Measurements from ENCODE around the gene LRRC4. TPM values are rescaled to one million over a fixed set of nuclear protein-coding genes. Genes with fewer than 3 reads are reported as not detected.
A peak's percentile ranks its signal among the peaks of the same experiment; 100 is the strongest.

The LRRC4 gene
- total RNA-seq, 1 donor from 2014 or later = 19.8 TPM

DNA sequence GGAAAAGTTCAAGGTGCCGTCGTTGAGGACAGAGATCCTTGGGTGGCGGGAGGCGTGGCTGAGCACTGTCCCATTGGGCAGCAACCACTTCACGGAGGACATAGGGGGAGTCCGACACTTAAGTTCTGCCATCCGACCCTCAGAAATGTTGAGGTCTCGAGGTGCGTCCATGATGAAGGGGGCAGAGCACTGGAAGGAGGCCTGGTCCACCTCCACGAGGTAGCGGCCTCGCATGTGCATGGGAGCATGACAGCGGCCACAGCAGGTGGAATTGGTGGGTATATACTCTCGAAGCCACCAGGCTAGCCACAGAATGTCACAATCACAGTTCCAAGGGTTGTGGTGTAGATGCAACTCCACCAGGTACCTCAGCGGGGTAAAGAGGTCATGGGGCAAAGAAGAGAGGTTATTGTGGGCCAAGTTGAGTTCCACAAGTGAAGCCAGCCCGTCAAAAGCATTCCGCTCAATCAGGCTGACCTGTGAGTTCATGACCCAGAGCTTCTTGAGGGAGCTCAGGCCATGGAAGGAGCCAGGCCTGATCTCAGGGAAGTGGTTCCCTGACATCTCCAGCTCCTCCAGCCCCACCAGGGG lies 1.7 kb downstream of the LRRC4 start:
- peaks cover 11% of the 10 kb centered on the region for H3K27me3 Mint-ChIP-seq (ENCODE audit: insufficient read depth, low read depth)
- H3K4me3 Mint-ChIP-seq = peak overlapping the region; percentile 92
- Histone ChIP-seq H3K36me3 (peaks cover 3% of the 10 kb centered on the region), H3K9me3 (ENCODE audit: low read depth) (no peaks in the 10 kb centered on the region), H3F3A (ENCODE audit: low read depth) (peaks cover 33% of the 10 kb centered on the region), H3K27ac (no peak overlapping the region), H3K4me3 (peak overlapping the region; percentile 86), H4K20me1 (ENCODE audit: low read depth) (peaks cover 73% of the 10 kb centered on the region), H3K79me2 (ENCODE audit: low read depth) (peaks cover 63% of the 10 kb centered on the region), H3K4me2 (peak overlapping the region; percentile 85), H3K27me3 (peaks cover 17% of the 10 kb centered on the region), H3K4me1 (peaks cover 57% of the 10 kb centered on the region), H3K9ac (no peak overlapping the region), H2AFZ (replicated peaks) (no peak overlapping the region)
- H3K36me3 Mint-ChIP-seq = peaks cover 14% of the 10 kb centered on the region
- no peak for DNase-seq (ENCODE audit: low spot score)
- H3K9me3 Mint-ChIP-seq = peaks cover 3% of the 10 kb centered on the region
- TF ChIP-seq EZH2phosphoT487 (IDR thresholded peaks at IDR 0.05) (no peak), EZH2 (IDR thresholded peaks at IDR 0.05) (no peak)
- TF ChIP-seq, protein P1, sequence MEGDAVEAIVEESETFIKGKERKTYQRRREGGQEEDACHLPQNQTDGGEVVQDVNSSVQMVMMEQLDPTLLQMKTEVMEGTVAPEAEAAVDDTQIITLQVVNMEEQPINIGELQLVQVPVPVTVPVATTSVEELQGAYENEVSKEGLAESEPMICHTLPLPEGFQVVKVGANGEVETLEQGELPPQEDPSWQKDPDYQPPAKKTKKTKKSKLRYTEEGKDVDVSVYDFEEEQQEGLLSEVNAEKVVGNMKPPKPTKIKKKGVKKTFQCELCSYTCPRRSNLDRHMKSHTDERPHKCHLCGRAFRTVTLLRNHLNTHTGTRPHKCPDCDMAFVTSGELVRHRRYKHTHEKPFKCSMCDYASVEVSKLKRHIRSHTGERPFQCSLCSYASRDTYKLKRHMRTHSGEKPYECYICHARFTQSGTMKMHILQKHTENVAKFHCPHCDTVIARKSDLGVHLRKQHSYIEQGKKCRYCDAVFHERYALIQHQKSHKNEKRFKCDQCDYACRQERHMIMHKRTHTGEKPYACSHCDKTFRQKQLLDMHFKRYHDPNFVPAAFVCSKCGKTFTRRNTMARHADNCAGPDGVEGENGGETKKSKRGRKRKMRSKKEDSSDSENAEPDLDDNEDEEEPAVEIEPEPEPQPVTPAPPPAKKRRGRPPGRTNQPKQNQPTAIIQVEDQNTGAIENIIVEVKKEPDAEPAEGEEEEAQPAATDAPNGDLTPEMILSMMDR (IDR thresholded peaks at IDR 0.05) = no peak
- no peak overlapping the region for H3K27ac Mint-ChIP-seq
- H3K4me1 Mint-ChIP-seq = peaks cover 65% of the 10 kb centered on the region

DNA sequence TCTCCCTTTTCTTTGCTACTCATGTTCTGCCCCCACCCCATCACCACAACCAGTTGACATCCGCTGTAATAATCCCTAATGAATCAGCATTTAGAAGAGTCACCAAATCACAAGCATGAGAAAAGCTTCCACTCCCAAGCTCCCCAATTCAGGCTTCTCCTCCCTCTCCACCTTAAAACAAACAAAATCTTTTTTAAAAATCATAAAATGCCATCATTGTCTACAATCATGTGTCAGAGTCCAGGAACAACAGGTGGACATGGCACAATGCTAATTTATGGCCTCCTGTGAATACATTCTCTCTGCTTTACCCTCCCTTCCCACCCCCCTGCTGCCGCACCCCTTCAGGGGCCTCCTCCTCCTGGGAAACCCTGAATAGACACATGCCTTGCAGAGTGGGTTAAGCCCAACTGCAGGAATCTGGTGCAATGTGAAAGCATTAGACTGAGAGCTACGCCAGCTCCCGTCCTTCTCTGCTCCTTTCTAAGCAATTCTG lies 3.7 kb downstream of the LRRC4 start:
- Histone ChIP-seq H3K36me3 (peaks cover 3% of the 10 kb centered on the region), H3F3A (ENCODE audit: low read depth) (peaks cover 36% of the 10 kb centered on the region), H3K4me1 (peaks cover 67% of the 10 kb centered on the region), H2AFZ (replicated peaks) (no peak overlapping the region), H3K4me2 (peak overlapping the region; percentile 73), H3K27me3 (peaks cover 2% of the 10 kb centered on the region), H3K4me3 (peak overlapping the region; percentile 48), H4K20me1 (ENCODE audit: low read depth) (peaks cover 78% of the 10 kb centered on the region), H3K27ac (peak overlapping the region; percentile 58), H3K79me2 (ENCODE audit: low read depth) (peaks cover 81% of the 10 kb centered on the region), H3K9me3 (ENCODE audit: low read depth) (no peaks in the 10 kb centered on the region), H3K9ac (no peak overlapping the region)
- Mint-ChIP-seq H3K9me3 (peaks cover 3% of the 10 kb centered on the region), H3K36me3 (peaks cover 12% of the 10 kb centered on the region), H3K27me3 (ENCODE audit: insufficient read depth, low read depth) (peaks cover 11% of the 10 kb centered on the region), H3K27ac (peak overlapping the region; percentile 76), H3K4me1 (peaks cover 71% of the 10 kb centered on the region), H3K4me3 (peak overlapping the region; percentile 92)
- peak; percentile 82 for DNase-seq (ENCODE audit: low spot score)
- no peak for TF ChIP-seq EZH2 (IDR thresholded peaks at IDR 0.05)
- no peak for TF ChIP-seq EZH2phosphoT487 (IDR thresholded peaks at IDR 0.05)
- TF ChIP-seq, protein P1 (IDR thresholded peaks at IDR 0.05) = no peak

DNA sequence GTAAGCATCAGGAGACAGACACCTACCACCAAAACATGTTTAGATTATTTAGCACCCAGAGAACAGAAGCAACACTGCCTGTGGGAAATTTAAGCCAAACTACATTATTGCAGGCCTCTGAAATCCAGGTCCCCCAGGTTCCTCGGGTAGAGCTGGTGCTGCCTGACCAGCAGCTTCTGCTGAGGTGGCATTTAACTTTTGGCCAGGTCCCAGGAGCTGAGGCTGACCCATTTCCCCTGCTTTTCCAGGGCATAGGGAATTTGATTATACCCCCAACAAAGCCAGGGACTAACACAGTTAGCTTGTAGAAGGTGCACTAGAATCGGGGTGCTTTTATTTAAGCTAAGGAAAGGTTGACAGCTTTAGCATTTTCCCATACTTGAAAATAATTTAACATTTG lies 4.7 kb downstream of the LRRC4 start:
- H4K20me1 ChIP-seq (ENCODE audit: low read depth) = peaks cover 86% of the 10 kb centered on the region
- H2AFZ ChIP-seq (replicated peaks) = no peak overlapping the region
- H3K79me2 ChIP-seq (ENCODE audit: low read depth) = peaks cover 91% of the 10 kb centered on the region
- H3K9me3 ChIP-seq (ENCODE audit: low read depth) = no peaks in the 10 kb centered on the region
- H3K4me3 Mint-ChIP-seq = peak overlapping the region; percentile 36
- H3K4me1 Mint-ChIP-seq = peaks cover 77% of the 10 kb centered on the region
- no peaks in the 10 kb centered on the region for H3K27me3 ChIP-seq
- H3K36me3 ChIP-seq = peaks cover 3% of the 10 kb centered on the region
- TF ChIP-seq EZH2phosphoT487 (IDR thresholded peaks at IDR 0.05) (no peak), EZH2 (IDR thresholded peaks at IDR 0.05) (no peak)
- TF ChIP-seq, protein P1 (IDR thresholded peaks at IDR 0.05) = no peak
- H3K27ac ChIP-seq = no peak overlapping the region
- H3K36me3 Mint-ChIP-seq = peaks cover 16% of the 10 kb centered on the region
- H3K4me3 ChIP-seq = peak overlapping the region; percentile 48
- no peak overlapping the region for H3K27ac Mint-ChIP-seq
- no peak overlapping the region for H3K9ac ChIP-seq
- peaks cover 71% of the 10 kb centered on the region for H3K4me1 ChIP-seq
- H3K4me2 ChIP-seq = peak overlapping the region; percentile 73
- peaks cover 27% of the 10 kb centered on the region for H3F3A ChIP-seq (ENCODE audit: low read depth)
- no peak for DNase-seq (ENCODE audit: low spot score)
- peaks cover 11% of the 10 kb centered on the region for H3K27me3 Mint-ChIP-seq (ENCODE audit: insufficient read depth, low read depth)
- H3K9me3 Mint-ChIP-seq = peaks cover 3% of the 10 kb centered on the region

All from neural progenitor cell (in vitro differentiated cells).